ENCODE measurements around the gene DUSP15. TPM values are rescaled to one million over a fixed set of nuclear protein-coding genes. Genes with fewer than 3 reads are reported as not detected.
A peak's percentile ranks its signal among the peaks of the same experiment; 100 is the strongest.

DUSP15 gene
- total RNA-seq, 1 experiment from 2014 or later: 9.1 TPM

- TF ChIP-seq CTCF (IDR thresholded peaks at IDR 0.05; ENCODE audit: insufficient read depth in 1 of 2, low read depth in 1 of 2, low read length in 1 of 2, severe bottlenecking in 1 of 2, unreplicated experiment in 1 of 2): no peak
- no TSS peak for BruUV-seq (replicated peaks)
- H3K9me3 ChIP-seq: no peaks in the 10 kb centered on the region
- ChIA-PET CTCF (interaction anchor here (1.4 kb wide), 1 partner anchor 42 kb away, joined by 4 read pairs; the partner anchor contains the start of gene PDRG1), POLR2A (no interaction called here)
- no peaks in the 10 kb centered on the region for H3K4me1 ChIP-seq
- Mint-ChIP-seq H3K9me3 (ENCODE audit: unreplicated experiment) (no peaks in the 10 kb centered on the region), H3K27ac (ENCODE audit: unreplicated experiment) (no peak overlapping the region), H3K4me3 (ENCODE audit: unreplicated experiment) (no peak overlapping the region), H3K27me3 (ENCODE audit: insufficient read depth, unreplicated experiment) (peaks cover 2% of the 10 kb centered on the region), H3K4me1 (ENCODE audit: low read depth, unreplicated experiment) (peaks cover 6% of the 10 kb centered on the region), H3K36me3 (ENCODE audit: insufficient read depth, unreplicated experiment) (no peaks in the 10 kb centered on the region)
- intact Hi-C loops (cut with micrococcal nuclease; ENCODE audit: unreplicated experiment): no loop called here
- DNase-seq: peak in 1 of 2 experiments; percentile 34
- no peaks in the 10 kb centered on the region for H3K36me3 ChIP-seq (ENCODE audit: control insufficient read depth, insufficient read depth, low read length)
- H3K27me3 ChIP-seq (replicated peaks; ENCODE audit: control insufficient read depth, insufficient read depth, low read length): no peaks in the 10 kb centered on the region
- H3K4me3 ChIP-seq (ENCODE audit: low read depth, low read length): no peak overlapping the region
Observed at GRCh38 chr20:31910071-31910803, 39.9 kb upstream of the DUSP15 start.

- peak in 1 of 2 experiments; percentile 34 for DNase-seq
- CTCF ChIA-PET: interaction anchor here (0.9 to 1.4 kb wide), 2 partner anchors 42 to 108 kb away, joined by 3 to 4 read pairs; partner anchors contain the start of gene PDRG1
- intact Hi-C loops (cut with micrococcal nuclease; ENCODE audit: unreplicated experiment): no loop called here
- Histone ChIP-seq H3K27me3 (replicated peaks; ENCODE audit: control insufficient read depth, insufficient read depth, low read length) (no peaks in the 10 kb centered on the region), H3K9me3 (no peaks in the 10 kb centered on the region), H3K4me1 (no peaks in the 10 kb centered on the region), H3K4me3 (ENCODE audit: low read depth, low read length) (no peak overlapping the region), H3K36me3 (ENCODE audit: control insufficient read depth, insufficient read depth, low read length) (no peaks in the 10 kb centered on the region)
- no peak for TF ChIP-seq CTCF (IDR thresholded peaks at IDR 0.05; ENCODE audit: insufficient read depth in 1 of 2, low read depth in 1 of 2, low read length in 1 of 2, severe bottlenecking in 1 of 2, unreplicated experiment in 1 of 2)
- no peaks in the 10 kb centered on the region for H3K36me3 Mint-ChIP-seq (ENCODE audit: insufficient read depth, unreplicated experiment)
- H3K27ac Mint-ChIP-seq (ENCODE audit: unreplicated experiment): no peak overlapping the region
- no TSS peak for BruUV-seq (replicated peaks)
- peaks cover 6% of the 10 kb centered on the region for H3K4me1 Mint-ChIP-seq (ENCODE audit: low read depth, unreplicated experiment)
- H3K27me3 Mint-ChIP-seq (ENCODE audit: insufficient read depth, unreplicated experiment): peaks cover 5% of the 10 kb centered on the region
- H3K4me3 Mint-ChIP-seq (ENCODE audit: unreplicated experiment): no peak overlapping the region
- no peaks in the 10 kb centered on the region for H3K9me3 Mint-ChIP-seq (ENCODE audit: unreplicated experiment)
- POLR2A ChIA-PET: no interaction called here
Observed at GRCh38 chr20:31909253-31910070, 39.1 kb upstream of the DUSP15 start.

GRCh38 chr20:31908424-31908823 is 38.1 kb upstream of the DUSP15 start:
- peaks cover 5% of the 10 kb centered on the region for H3K27me3 Mint-ChIP-seq (ENCODE audit: insufficient read depth, unreplicated experiment)
- no peaks in the 10 kb centered on the region for H3K36me3 Mint-ChIP-seq (ENCODE audit: insufficient read depth, unreplicated experiment)
- peak in 1 of 2 experiments; percentile 39 for DNase-seq
- H3K4me3 Mint-ChIP-seq (ENCODE audit: unreplicated experiment): no peak overlapping the region
- intact Hi-C loops (cut with micrococcal nuclease; ENCODE audit: unreplicated experiment): no loop called here
- H3K9me3 ChIP-seq: no peaks in the 10 kb centered on the region
- no TSS peak for BruUV-seq (replicated peaks)
- no peaks in the 10 kb centered on the region for H3K36me3 ChIP-seq (ENCODE audit: control insufficient read depth, insufficient read depth, low read length)
- H3K27ac Mint-ChIP-seq (ENCODE audit: unreplicated experiment): no peak overlapping the region
- TF ChIP-seq CTCF (IDR thresholded peaks at IDR 0.05; ENCODE audit: insufficient read depth in 1 of 2, low read depth in 1 of 2, low read length in 1 of 2, severe bottlenecking in 1 of 2, unreplicated experiment in 1 of 2): no peak
- H3K4me1 ChIP-seq: no peaks in the 10 kb centered on the region
- POLR2A ChIA-PET: interaction anchor here (0.6 kb wide), 1 partner anchor 110 kb away, joined by 3 read pairs; no protein-coding TSS in a partner anchor
- peaks cover under 1% of the 10 kb centered on the region for H3K4me1 Mint-ChIP-seq (ENCODE audit: low read depth, unreplicated experiment)
- H3K27me3 ChIP-seq (replicated peaks; ENCODE audit: control insufficient read depth, insufficient read depth, low read length): no peaks in the 10 kb centered on the region
- CTCF ChIA-PET: interaction anchor here (0.6 to 1.4 kb wide), 3 partner anchors 44 to 129 kb away, joined by 4 to 9 read pairs (median 5); partner anchors contain the start of gene PDRG1
- H3K9me3 Mint-ChIP-seq (ENCODE audit: unreplicated experiment): no peaks in the 10 kb centered on the region
- H3K4me3 ChIP-seq (ENCODE audit: low read depth, low read length): no peak overlapping the region

Measured in Caco-2 (cell line).